ENCODE measurements around the gene TTC7B.

TTC7B gene

DNA sequence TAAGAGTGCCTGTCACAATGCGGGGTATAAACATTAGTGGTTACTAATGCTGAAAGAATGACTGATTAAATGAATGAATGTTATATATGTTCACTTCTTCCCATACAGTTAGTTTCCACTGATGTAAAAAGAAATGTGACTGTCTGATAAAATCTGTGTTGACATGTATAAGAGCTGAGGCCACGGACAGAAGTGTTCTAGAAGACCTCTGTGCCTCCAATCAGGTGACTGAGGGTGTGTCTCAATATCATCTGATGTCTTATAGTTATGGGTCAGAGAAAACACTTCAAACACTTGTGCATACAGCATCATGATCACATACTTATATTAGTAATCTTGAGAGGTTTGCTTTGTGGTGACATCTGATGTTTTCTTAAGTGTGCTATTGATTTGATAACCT is 183.4 kb downstream of the TTC7B start:
- DNase-seq: no peak
- H4K5ac ChIP-seq (ENCODE audit: low read length): no peak overlapping the region

DNA sequence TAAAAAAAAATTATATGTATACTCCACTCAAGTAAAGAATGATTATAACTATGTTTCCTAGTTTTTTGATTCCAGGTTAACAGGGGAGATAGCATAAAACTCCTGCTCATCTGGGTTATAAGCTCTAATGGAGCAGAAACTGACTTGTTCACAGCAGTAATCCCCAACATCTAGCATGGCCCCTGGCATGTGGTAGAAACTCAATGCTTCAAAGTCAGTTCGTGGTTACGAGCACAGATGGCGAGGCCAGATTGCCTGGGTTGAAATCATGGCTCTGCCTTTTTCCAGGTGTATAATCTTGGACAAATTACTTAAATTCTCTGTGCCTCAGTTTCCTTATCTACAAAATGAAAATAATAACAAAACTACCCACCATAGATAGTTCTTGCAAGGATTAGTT is 183.8 kb downstream of the TTC7B start:
- no peak overlapping the region for H4K5ac ChIP-seq (ENCODE audit: low read length)
- H3K4me1 ChIP-seq (ENCODE audit: control insufficient read depth, low read depth, low read length): no peaks in the 10 kb centered on the region
- H3K27ac ChIP-seq (ENCODE audit: low read depth, low read length): no peak overlapping the region
- H3K56ac ChIP-seq (ENCODE audit: low read length): no peak overlapping the region
- no peak overlapping the region for H3K23ac ChIP-seq (ENCODE audit: low read length)
- no peaks in the 10 kb centered on the region for H3K79me1 ChIP-seq (ENCODE audit: low read length)
- H2BK15ac ChIP-seq (replicated peaks; ENCODE audit: low read depth): no peak overlapping the region
- H2BK5ac ChIP-seq (ENCODE audit: low read length): no peak overlapping the region
- H3K79me2 ChIP-seq (ENCODE audit: control insufficient read depth, insufficient read depth, low read length): no peaks in the 10 kb centered on the region
- DNase-seq: no peak
- no peak overlapping the region for H3K4me3 ChIP-seq (ENCODE audit: low read length)
- H2AK5ac ChIP-seq (ENCODE audit: low read length): no peak overlapping the region
- no peaks in the 10 kb centered on the region for H3K36me3 ChIP-seq (ENCODE audit: control insufficient read depth, insufficient read depth, low read length)
- no peak overlapping the region for H4K8ac ChIP-seq (ENCODE audit: low read depth, low read length)
- no peak overlapping the region for H3K4ac ChIP-seq (ENCODE audit: low read depth, low read length)
- no peak overlapping the region for H3K18ac ChIP-seq (ENCODE audit: low read length)
- H2BK120ac ChIP-seq (ENCODE audit: low read depth, low read length): no peak overlapping the region
- H3K9ac ChIP-seq (ENCODE audit: low read length): no peak overlapping the region
- no peak overlapping the region for H3K4me2 ChIP-seq (ENCODE audit: low read length)
- no CpG with 5 or more reads among the region's 3 CpGs for WGBS (ENCODE audit: extremely low coverage, insufficient coverage, low lambda C conversion rate)
- no peaks in the 10 kb centered on the region for H3K27me3 ChIP-seq (ENCODE audit: insufficient read depth, low read length, poor library complexity)

More for the DNA sequence above, 183.4 kb downstream of the TTC7B start:
- H3K4me3 ChIP-seq (ENCODE audit: low read length): no peak overlapping the region
- H3K23ac ChIP-seq (ENCODE audit: low read length): no peak overlapping the region
- no peaks in the 10 kb centered on the region for H3K4me1 ChIP-seq (ENCODE audit: control insufficient read depth, low read depth, low read length)
- no peak overlapping the region for H2AK5ac ChIP-seq (ENCODE audit: low read length)
- no peaks in the 10 kb centered on the region for H3K79me1 ChIP-seq (ENCODE audit: low read length)
- H2BK5ac ChIP-seq (ENCODE audit: low read length): no peak overlapping the region
- H3K36me3 ChIP-seq (ENCODE audit: control insufficient read depth, insufficient read depth, low read length): no peaks in the 10 kb centered on the region
- no peak overlapping the region for H3K9ac ChIP-seq (ENCODE audit: low read length)
- no peak overlapping the region for H4K8ac ChIP-seq (ENCODE audit: low read depth, low read length)
- H3K4me2 ChIP-seq (ENCODE audit: low read length): no peak overlapping the region
- H3K56ac ChIP-seq (ENCODE audit: low read length): no peak overlapping the region
- H3K79me2 ChIP-seq (ENCODE audit: control insufficient read depth, insufficient read depth, low read length): no peaks in the 10 kb centered on the region
- H3K4ac ChIP-seq (ENCODE audit: low read depth, low read length): no peak overlapping the region
- no peak overlapping the region for H2BK15ac ChIP-seq (replicated peaks; ENCODE audit: low read depth)
- no peaks in the 10 kb centered on the region for H3K27me3 ChIP-seq (ENCODE audit: insufficient read depth, low read length, poor library complexity)
- H3K18ac ChIP-seq (ENCODE audit: low read length): no peak overlapping the region
- WGBS (ENCODE audit: extremely low coverage, insufficient coverage, low lambda C conversion rate): no CpG with 5 or more reads among the region's 2 CpGs
- no peak overlapping the region for H2BK120ac ChIP-seq (ENCODE audit: low read depth, low read length)
- no peak overlapping the region for H3K27ac ChIP-seq (ENCODE audit: low read depth, low read length)

DNA sequence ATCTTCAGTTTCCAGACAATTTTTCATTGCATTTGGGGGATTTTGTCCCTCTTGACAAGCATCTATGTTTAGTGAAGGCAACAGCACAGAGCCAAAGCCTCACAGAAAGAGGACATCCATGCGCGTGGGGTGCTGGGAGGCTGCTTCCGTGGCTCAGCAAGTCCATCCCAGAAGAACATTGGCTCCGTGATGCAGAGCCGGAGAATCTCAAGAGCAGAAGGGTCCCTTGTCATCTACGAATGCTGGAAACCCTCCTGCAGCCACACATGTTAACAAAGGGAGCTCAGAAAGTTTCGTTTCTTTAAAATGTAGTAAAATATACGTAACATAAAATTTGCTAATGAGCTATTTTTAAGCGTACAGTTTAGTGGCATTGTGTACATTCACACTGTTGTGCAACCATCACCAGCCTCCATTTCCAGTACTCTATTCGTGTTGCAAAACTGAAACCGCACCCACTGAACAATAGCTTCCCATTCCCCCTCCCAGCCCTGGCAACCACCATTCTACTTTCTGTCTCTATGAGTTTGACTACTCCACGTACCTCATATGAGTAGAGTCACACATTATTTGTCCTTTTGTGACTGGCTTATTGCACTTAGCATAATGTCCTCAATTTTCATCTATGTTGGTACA is 185.9 kb downstream of the TTC7B start:
- Histone ChIP-seq H4K5ac (ENCODE audit: low read length) (no peak overlapping the region), H3K23ac (ENCODE audit: low read length) (no peak overlapping the region), H3K56ac (ENCODE audit: low read length) (no peak overlapping the region), H3K4me2 (ENCODE audit: low read length) (no peak overlapping the region), H3K27ac (ENCODE audit: low read depth, low read length) (no peak overlapping the region), H4K8ac (ENCODE audit: low read depth, low read length) (no peak overlapping the region), H3K4me1 (ENCODE audit: control insufficient read depth, low read depth, low read length) (no peaks in the 10 kb centered on the region), H3K4me3 (ENCODE audit: low read length) (no peak overlapping the region), H3K4ac (ENCODE audit: low read depth, low read length) (no peak overlapping the region), H3K36me3 (ENCODE audit: control insufficient read depth, insufficient read depth, low read length) (no peaks in the 10 kb centered on the region), H2AK5ac (ENCODE audit: low read length) (no peak overlapping the region), H2BK120ac (ENCODE audit: low read depth, low read length) (no peak overlapping the region), H3K27me3 (ENCODE audit: insufficient read depth, low read length, poor library complexity) (no peaks in the 10 kb centered on the region), H3K79me2 (ENCODE audit: control insufficient read depth, insufficient read depth, low read length) (no peaks in the 10 kb centered on the region), H2BK15ac (replicated peaks; ENCODE audit: low read depth) (no peak overlapping the region), H2BK5ac (ENCODE audit: low read length) (no peak overlapping the region), H3K9ac (ENCODE audit: low read length) (no peak overlapping the region), H3K79me1 (ENCODE audit: low read length) (no peaks in the 10 kb centered on the region), H3K18ac (ENCODE audit: low read length) (no peak overlapping the region)
- DNase-seq: no peak
- no CpG with 5 or more reads among the region's 12 CpGs for WGBS (ENCODE audit: extremely low coverage, insufficient coverage, low lambda C conversion rate)

DNA sequence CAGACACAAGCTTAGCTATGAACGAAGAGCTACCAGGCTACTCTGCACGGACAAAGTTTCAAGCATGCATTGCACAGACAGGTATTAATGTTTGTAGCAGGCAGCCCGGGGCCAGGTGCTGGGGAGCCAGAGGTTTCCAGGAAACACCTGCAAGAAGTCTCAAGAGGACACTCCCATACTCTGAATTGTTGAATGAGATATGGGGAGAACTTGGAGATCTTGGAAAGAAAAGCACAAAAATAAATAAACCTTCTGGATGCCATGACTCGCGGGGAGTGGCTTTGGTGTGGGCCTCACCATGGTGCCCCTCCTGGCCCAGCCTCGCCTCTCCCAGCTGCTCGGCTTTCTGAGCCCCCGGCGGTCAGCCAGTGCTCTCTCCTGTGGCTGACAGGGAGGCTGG is 186.8 kb downstream of the TTC7B start:
- H2AK5ac ChIP-seq (ENCODE audit: low read length): no peak overlapping the region
- no peak overlapping the region for H3K4me2 ChIP-seq (ENCODE audit: low read length)
- no peak for DNase-seq
- H2BK120ac ChIP-seq (ENCODE audit: low read depth, low read length): no peak overlapping the region
- no peaks in the 10 kb centered on the region for H3K4me1 ChIP-seq (ENCODE audit: control insufficient read depth, low read depth, low read length)
- no CpG with 5 or more reads among the region's 9 CpGs for WGBS (ENCODE audit: extremely low coverage, insufficient coverage, low lambda C conversion rate)
- no peak overlapping the region for H3K56ac ChIP-seq (ENCODE audit: low read length)
- H3K9ac ChIP-seq (ENCODE audit: low read length): no peak overlapping the region
- H3K4me3 ChIP-seq (ENCODE audit: low read length): no peak overlapping the region
- H3K79me2 ChIP-seq (ENCODE audit: control insufficient read depth, insufficient read depth, low read length): no peaks in the 10 kb centered on the region
- H3K4ac ChIP-seq (ENCODE audit: low read depth, low read length): no peak overlapping the region
- H3K79me1 ChIP-seq (ENCODE audit: low read length): no peaks in the 10 kb centered on the region
- H3K27me3 ChIP-seq (ENCODE audit: insufficient read depth, low read length, poor library complexity): no peaks in the 10 kb centered on the region
- H2BK15ac ChIP-seq (replicated peaks; ENCODE audit: low read depth): no peak overlapping the region
- no peak overlapping the region for H3K23ac ChIP-seq (ENCODE audit: low read length)
- no peak overlapping the region for H4K5ac ChIP-seq (ENCODE audit: low read length)
- H3K27ac ChIP-seq (ENCODE audit: low read depth, low read length): no peak overlapping the region
- H3K18ac ChIP-seq (ENCODE audit: low read length): no peak overlapping the region
- no peaks in the 10 kb centered on the region for H3K36me3 ChIP-seq (ENCODE audit: control insufficient read depth, insufficient read depth, low read length)
- no peak overlapping the region for H2BK5ac ChIP-seq (ENCODE audit: low read length)
- H4K8ac ChIP-seq (ENCODE audit: low read depth, low read length): no peak overlapping the region

DNA sequence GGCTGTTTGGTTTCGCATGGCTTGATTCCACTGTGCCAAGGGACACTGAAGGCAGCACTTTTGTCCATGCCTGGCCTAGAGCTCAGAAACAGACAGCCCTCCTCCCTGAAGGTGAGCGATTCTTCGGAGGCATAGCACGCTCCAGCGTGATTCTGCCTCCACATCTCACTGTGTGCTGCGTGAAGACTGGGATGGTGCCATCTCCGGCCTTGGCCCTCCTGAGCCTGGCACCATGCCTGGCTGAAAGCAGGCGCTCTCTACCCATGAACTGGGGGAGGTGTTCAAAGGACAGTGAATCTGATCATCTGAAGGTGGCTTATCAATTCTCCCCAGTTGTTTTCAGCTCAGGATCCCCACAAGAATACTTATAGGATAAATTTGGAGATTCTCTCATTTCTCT is 187.4 kb downstream of the TTC7B start:
- H3K56ac ChIP-seq (ENCODE audit: low read length): no peak overlapping the region
- no peak overlapping the region for H2BK5ac ChIP-seq (ENCODE audit: low read length)
- H3K79me2 ChIP-seq (ENCODE audit: control insufficient read depth, insufficient read depth, low read length): no peaks in the 10 kb centered on the region
- no CpG with 5 or more reads among the region's 8 CpGs for WGBS (ENCODE audit: extremely low coverage, insufficient coverage, low lambda C conversion rate)
- no peak overlapping the region for H2BK120ac ChIP-seq (ENCODE audit: low read depth, low read length)
- DNase-seq: no peak
- no peaks in the 10 kb centered on the region for H3K4me1 ChIP-seq (ENCODE audit: control insufficient read depth, low read depth, low read length)
- no peak overlapping the region for H3K27ac ChIP-seq (ENCODE audit: low read depth, low read length)
- no peak overlapping the region for H2AK5ac ChIP-seq (ENCODE audit: low read length)
- no peak overlapping the region for H3K4ac ChIP-seq (ENCODE audit: low read depth, low read length)
- no peak overlapping the region for H3K4me3 ChIP-seq (ENCODE audit: low read length)
- H2BK15ac ChIP-seq (replicated peaks; ENCODE audit: low read depth): no peak overlapping the region
- H3K18ac ChIP-seq (ENCODE audit: low read length): no peak overlapping the region
- H4K8ac ChIP-seq (ENCODE audit: low read depth, low read length): no peak overlapping the region
- H3K23ac ChIP-seq (ENCODE audit: low read length): no peak overlapping the region
- no peak overlapping the region for H4K5ac ChIP-seq (ENCODE audit: low read length)
- H3K79me1 ChIP-seq (ENCODE audit: low read length): no peaks in the 10 kb centered on the region
- no peaks in the 10 kb centered on the region for H3K36me3 ChIP-seq (ENCODE audit: control insufficient read depth, insufficient read depth, low read length)
- no peak overlapping the region for H3K4me2 ChIP-seq (ENCODE audit: low read length)
- H3K9ac ChIP-seq (ENCODE audit: low read length): no peak overlapping the region
- H3K27me3 ChIP-seq (ENCODE audit: insufficient read depth, low read length, poor library complexity): no peaks in the 10 kb centered on the region

DNA sequence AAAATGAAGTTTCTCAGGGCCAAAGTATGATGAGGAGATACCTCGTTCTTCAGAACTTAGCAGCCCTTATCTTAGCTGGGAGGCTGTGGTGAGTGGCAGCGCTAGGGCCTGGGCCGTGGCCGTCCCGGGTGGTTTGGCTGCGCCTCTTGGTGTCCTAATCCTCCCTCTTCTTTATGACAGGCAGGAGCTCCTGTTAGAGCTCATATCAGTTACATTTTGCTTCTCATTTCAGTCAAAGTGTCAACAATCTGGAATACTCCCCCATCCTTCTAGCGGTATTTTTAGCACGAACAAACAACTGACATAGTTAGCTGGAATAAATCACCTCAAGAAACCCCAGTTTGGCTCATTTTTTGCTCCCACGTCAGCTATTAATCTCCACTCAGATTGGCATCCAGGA is 188.8 kb downstream of the TTC7B start:
- H3K27me3 ChIP-seq (ENCODE audit: insufficient read depth, low read length, poor library complexity): no peaks in the 10 kb centered on the region
- no peaks in the 10 kb centered on the region for H3K79me1 ChIP-seq (ENCODE audit: low read length)
- WGBS (ENCODE audit: extremely low coverage, insufficient coverage, low lambda C conversion rate): no CpG with 5 or more reads among the region's 9 CpGs
- no peak overlapping the region for H3K4me2 ChIP-seq (ENCODE audit: low read length)
- no peaks in the 10 kb centered on the region for H3K4me1 ChIP-seq (ENCODE audit: control insufficient read depth, low read depth, low read length)
- no peak overlapping the region for H3K18ac ChIP-seq (ENCODE audit: low read length)
- H2BK5ac ChIP-seq (ENCODE audit: low read length): no peak overlapping the region
- H2BK15ac ChIP-seq (replicated peaks; ENCODE audit: low read depth): no peak overlapping the region
- no peaks in the 10 kb centered on the region for H3K36me3 ChIP-seq (ENCODE audit: control insufficient read depth, insufficient read depth, low read length)
- no peak overlapping the region for H4K8ac ChIP-seq (ENCODE audit: low read depth, low read length)
- no peak overlapping the region for H4K5ac ChIP-seq (ENCODE audit: low read length)
- no peak overlapping the region for H2BK120ac ChIP-seq (ENCODE audit: low read depth, low read length)
- H2AK5ac ChIP-seq (ENCODE audit: low read length): no peak overlapping the region
- no peak overlapping the region for H3K9ac ChIP-seq (ENCODE audit: low read length)
- H3K79me2 ChIP-seq (ENCODE audit: control insufficient read depth, insufficient read depth, low read length): no peaks in the 10 kb centered on the region
- H3K4me3 ChIP-seq (ENCODE audit: low read length): no peak overlapping the region
- no peak overlapping the region for H3K27ac ChIP-seq (ENCODE audit: low read depth, low read length)
- DNase-seq: no peak
- H3K56ac ChIP-seq (ENCODE audit: low read length): no peak overlapping the region
- H3K23ac ChIP-seq (ENCODE audit: low read length): no peak overlapping the region
- no peak overlapping the region for H3K4ac ChIP-seq (ENCODE audit: low read depth, low read length)
